ENCODE measurements around the gene CREBRF.
"Not testable (repeated sequence)": the region's sequence is repeated elsewhere in the genome, so short reads cannot be mapped to it uniquely, and the experiment has no call there.

CREBRF gene

GRCh38 chr5:173123416-173123815 is 67.3 kb downstream of the CREBRF start:
- DNase-seq (ENCODE audit: low spot score in 2 of 2): no peak

GRCh38 chr5:173132166-173132565 is 76.0 kb downstream of the CREBRF start:
- peaks cover 14% of the 10 kb centered on the region for H3K4me1 ChIP-seq
- DNase-seq (ENCODE audit: low spot score in 2 of 2); H3K4me3 ChIP-seq; H3K36me3 ChIP-seq (replicated peaks); H3K9me3 ChIP-seq; in situ Hi-C loops (cut with MboI; ENCODE audit: low sequenced_read_pairs); H3K27me3 ChIP-seq (ENCODE audit: low read depth): not testable (repeated sequence)

More at GRCh38 chr5:173123416-173123815, 67.3 kb downstream of the CREBRF start:
- no peaks in the 10 kb centered on the region; the same call in 1 of the 2 replicates for H3K9me3 ChIP-seq
- no peaks in the 10 kb centered on the region for H3K27me3 ChIP-seq (ENCODE audit: low read depth)
- no peaks in the 10 kb centered on the region for H3K36me3 ChIP-seq (replicated peaks)
- H3K4me3 ChIP-seq: no peak overlapping the region
- in situ Hi-C loops (cut with MboI; ENCODE audit: low sequenced_read_pairs): no loop called here
- H3K4me1 ChIP-seq: no peaks in the 10 kb centered on the region

- DNase-seq (ENCODE audit: low spot score in 2 of 2): peak; percentile 33 to 86
Measured at GRCh38 chr5:173138707-173139106, 82.6 kb downstream of the CREBRF start.

GRCh38 chr5:173139631-173140030 is 83.5 kb downstream of the CREBRF start:
- in situ Hi-C loops (cut with MboI; ENCODE audit: low sequenced_read_pairs): loop anchor here (10.0 kb wide), 1 partner anchor 155 kb away; the partner anchor contains the start of gene ATP6V0E1
- peak; percentile 21 to 48 for DNase-seq (ENCODE audit: low spot score in 2 of 2)

More at GRCh38 chr5:173138707-173139106, 82.6 kb downstream of the CREBRF start:
- no peaks in the 10 kb centered on the region for H3K27me3 ChIP-seq (ENCODE audit: low read depth)
- H3K4me3 ChIP-seq: no peak overlapping the region
- in situ Hi-C loops (cut with MboI; ENCODE audit: low sequenced_read_pairs): no loop called here
- no peaks in the 10 kb centered on the region for H3K36me3 ChIP-seq (replicated peaks)
- H3K4me1 ChIP-seq: peaks cover 38% of the 10 kb centered on the region
- H3K9me3 ChIP-seq: no peaks in the 10 kb centered on the region

GRCh38 chr5:173140769-173141168 is 84.6 kb downstream of the CREBRF start:
- H3K36me3 ChIP-seq (replicated peaks): no peaks in the 10 kb centered on the region
- in situ Hi-C loops (cut with MboI; ENCODE audit: low sequenced_read_pairs): loop anchor here (10.0 kb wide), 1 partner anchor 156 kb away; the partner anchor contains the start of gene ATP6V0E1
- H3K4me3 ChIP-seq: no peak overlapping the region
- peaks cover 43% of the 10 kb centered on the region for H3K4me1 ChIP-seq
- no peaks in the 10 kb centered on the region for H3K9me3 ChIP-seq
- DNase-seq (ENCODE audit: low spot score in 2 of 2): no peak
- no peaks in the 10 kb centered on the region for H3K27me3 ChIP-seq (ENCODE audit: low read depth)

More at GRCh38 chr5:173139631-173140030, 83.5 kb downstream of the CREBRF start:
- H3K4me1 ChIP-seq: peaks cover 43% of the 10 kb centered on the region
- H3K27me3 ChIP-seq (ENCODE audit: low read depth): no peaks in the 10 kb centered on the region
- H3K9me3 ChIP-seq: no peaks in the 10 kb centered on the region
- H3K4me3 ChIP-seq: no peak overlapping the region
- H3K36me3 ChIP-seq (replicated peaks): no peaks in the 10 kb centered on the region

- Histone ChIP-seq H3K4me3 (no peak overlapping the region), H3K36me3 (replicated peaks) (peaks cover 5% of the 10 kb centered on the region), H3K4me1 (peaks cover 18% of the 10 kb centered on the region), H3K9me3 (no peaks in the 10 kb centered on the region), H3K27me3 (ENCODE audit: low read depth) (no peaks in the 10 kb centered on the region)
- DNase-seq (ENCODE audit: low spot score in 2 of 2): no peak
- in situ Hi-C loops (cut with MboI; ENCODE audit: low sequenced_read_pairs): loop anchor here (10.0 kb wide), 1 partner anchor 159 kb away; the partner anchor contains the start of gene ATP6V0E1
Measured at GRCh38 chr5:173143567-173143966, 87.4 kb downstream of the CREBRF start.

- Histone ChIP-seq H3K4me3 (peak within 1 kb of the TSS; percentile 97), H3K4me1 (peaks cover 9% of the 10 kb centered on the region), H3K36me3 (replicated peaks) (peaks cover 14% of the 10 kb centered on the region), H3K27me3 (ENCODE audit: low read depth) (no peaks in the 10 kb centered on the region), H3K9me3 (no peaks in the 10 kb centered on the region)
- in situ Hi-C loops (cut with MboI; ENCODE audit: low sequenced_read_pairs): loop anchor here (10.0 kb wide), 1 partner anchor 160 kb away; the partner anchor contains the start of gene ATP6V0E1
- DNase-seq (ENCODE audit: low spot score in 2 of 2): peak; percentile 84 to 96
Measured at GRCh38 chr5:173144200-173145176, 88.3 kb downstream of the CREBRF start, which contains the start of gene BNIP1. Gene BNIP1, plus strand, starts transcription at chr5:173144531. Its CDS starts 15 bp downstream, at chr5:173144546.

- H3K36me3 ChIP-seq (replicated peaks): peaks cover 17% of the 10 kb centered on the region
- H3K9me3 ChIP-seq: no peaks in the 10 kb centered on the region
- no peaks in the 10 kb centered on the region for H3K27me3 ChIP-seq (ENCODE audit: low read depth)
- H3K4me3 ChIP-seq: no peak overlapping the region
- DNase-seq (ENCODE audit: low spot score in 2 of 2): no peak
- peaks cover 4% of the 10 kb centered on the region for H3K4me1 ChIP-seq
- in situ Hi-C loops (cut with MboI; ENCODE audit: low sequenced_read_pairs): loop anchor here (10.0 kb wide), 1 partner anchor 164 kb away; the partner anchor contains the start of gene ATP6V0E1
Measured at GRCh38 chr5:173148354-173148753, 92.2 kb downstream of the CREBRF start.

GRCh38 chr5:173152547-173152946 is 96.4 kb downstream of the CREBRF start:
- DNase-seq (ENCODE audit: low spot score in 2 of 2): no peak
- no peak overlapping the region for H3K4me3 ChIP-seq
- H3K9me3 ChIP-seq: no peaks in the 10 kb centered on the region
- H3K4me1 ChIP-seq: no peaks in the 10 kb centered on the region
- no peaks in the 10 kb centered on the region for H3K27me3 ChIP-seq (ENCODE audit: low read depth)
- in situ Hi-C loops (cut with MboI; ENCODE audit: low sequenced_read_pairs): no loop called here
- H3K36me3 ChIP-seq (replicated peaks): peaks cover 29% of the 10 kb centered on the region

GRCh38 chr5:173153842-173154241 is 97.7 kb downstream of the CREBRF start:
- H3K36me3 ChIP-seq (replicated peaks): peaks cover 23% of the 10 kb centered on the region

GRCh38 chr5:173154619-173155018 is 98.5 kb downstream of the CREBRF start:
- DNase-seq (ENCODE audit: low spot score in 2 of 2); H3K4me1 ChIP-seq; H3K4me3 ChIP-seq; in situ Hi-C loops (cut with MboI; ENCODE audit: low sequenced_read_pairs); H3K9me3 ChIP-seq; H3K27me3 ChIP-seq (ENCODE audit: low read depth): not testable (repeated sequence)
- peaks cover 18% of the 10 kb centered on the region for H3K36me3 ChIP-seq (replicated peaks)

More at GRCh38 chr5:173153842-173154241, 97.7 kb downstream of the CREBRF start:
- in situ Hi-C loops (cut with MboI; ENCODE audit: low sequenced_read_pairs): no loop called here
- H3K27me3 ChIP-seq (ENCODE audit: low read depth): no peaks in the 10 kb centered on the region
- DNase-seq (ENCODE audit: low spot score in 2 of 2): no peak
- no peaks in the 10 kb centered on the region for H3K9me3 ChIP-seq
- no peaks in the 10 kb centered on the region for H3K4me1 ChIP-seq
- H3K4me3 ChIP-seq: no peak overlapping the region

GRCh38 chr5:173155912-173156311 is 99.8 kb downstream of the CREBRF start:
- in situ Hi-C loops (cut with MboI; ENCODE audit: low sequenced_read_pairs): no loop called here
- H3K4me1 ChIP-seq: no peaks in the 10 kb centered on the region
- H3K9me3 ChIP-seq: no peaks in the 10 kb centered on the region
- no peak overlapping the region for H3K4me3 ChIP-seq
- peaks cover 26% of the 10 kb centered on the region for H3K36me3 ChIP-seq (replicated peaks)
- no peaks in the 10 kb centered on the region for H3K27me3 ChIP-seq (ENCODE audit: low read depth)
- no peak for DNase-seq (ENCODE audit: low spot score in 2 of 2)

- no peak for DNase-seq (ENCODE audit: low spot score in 2 of 2)
- in situ Hi-C loops (cut with MboI; ENCODE audit: low sequenced_read_pairs): no loop called here
- H3K9me3 ChIP-seq: no peaks in the 10 kb centered on the region
- peaks cover 35% of the 10 kb centered on the region for H3K36me3 ChIP-seq (replicated peaks)
- H3K4me3 ChIP-seq: no peak overlapping the region
- H3K27me3 ChIP-seq (ENCODE audit: low read depth): no peaks in the 10 kb centered on the region
- no peaks in the 10 kb centered on the region for H3K4me1 ChIP-seq
Measured at GRCh38 chr5:173158366-173158765, 102.2 kb downstream of the CREBRF start.

- H3K36me3 ChIP-seq (replicated peaks): peaks cover 29% of the 10 kb centered on the region
- in situ Hi-C loops (cut with MboI; ENCODE audit: low sequenced_read_pairs): no loop called here
Measured at GRCh38 chr5:173159256-173159655, 103.1 kb downstream of the CREBRF start.

More at GRCh38 chr5:173159256-173159655, 103.1 kb downstream of the CREBRF start:
- DNase-seq (ENCODE audit: low spot score in 2 of 2): no peak
- no peaks in the 10 kb centered on the region for H3K27me3 ChIP-seq (ENCODE audit: low read depth)
- H3K9me3 ChIP-seq: no peaks in the 10 kb centered on the region
- H3K4me1 ChIP-seq: no peaks in the 10 kb centered on the region
- no peak overlapping the region for H3K4me3 ChIP-seq
